ENCODE data around the gene OSMR. TPM values are rescaled to one million over a fixed set of nuclear protein-coding genes. Genes with fewer than 3 reads are reported as not detected.

The OSMR gene
- 0.82 TPM for total RNA-seq

GRCh38 chr5:38845526-38846378 is at the start of gene OSMR:
OSMR (plus strand) TSS chr5:38846012; CDS start chr5:38869045, 23,033 bp downstream.
- FAIRE-seq (no peak), DNase-seq (ENCODE audit: low spot score in 2 of 2) (peak; percentile 78 to 83)

- no peak for DNase-seq (ENCODE audit: low spot score in 2 of 2)
- FAIRE-seq: no peak
Observed at GRCh38 chr5:38796742-38797108, 49.1 kb upstream of the OSMR start.

- FAIRE-seq: no peak
- no peak for DNase-seq (ENCODE audit: low spot score in 2 of 2)
Observed at GRCh38 chr5:38797838-38798237, 48.0 kb upstream of the OSMR start.

GRCh38 chr5:38799556-38800377 is 46.0 kb upstream of the OSMR start:
- no peak for FAIRE-seq

GRCh38 chr5:38800515-38800914 is 45.3 kb upstream of the OSMR start:
- FAIRE-seq (no peak), DNase-seq (ENCODE audit: low spot score in 2 of 2) (no peak)

More at GRCh38 chr5:38799556-38800377, 46.0 kb upstream of the OSMR start:
- no peak for DNase-seq (ENCODE audit: low spot score in 2 of 2)

- FAIRE-seq: no peak
- DNase-seq (ENCODE audit: low spot score in 2 of 2): no peak
Observed at GRCh38 chr5:38802125-38802524, 43.7 kb upstream of the OSMR start.

GRCh38 chr5:38803246-38803645 is 42.6 kb upstream of the OSMR start:
- DNase-seq (ENCODE audit: low spot score in 2 of 2) (no peak), FAIRE-seq (no peak)

GRCh38 chr5:38806775-38807258 is 39.0 kb upstream of the OSMR start:
- DNase-seq (ENCODE audit: low spot score in 2 of 2): no peak
- no peak for FAIRE-seq

GRCh38 chr5:38807570-38808483 is 38.0 kb upstream of the OSMR start:
- FAIRE-seq: no peak
- DNase-seq (ENCODE audit: low spot score in 2 of 2): no peak

- DNase-seq (ENCODE audit: low spot score in 2 of 2): no peak
- no peak for FAIRE-seq
Observed at GRCh38 chr5:38808666-38809343, 37.0 kb upstream of the OSMR start.

- DNase-seq (ENCODE audit: low spot score in 2 of 2) (peak; percentile 55 to 78), FAIRE-seq (peak; percentile 54)
Observed at GRCh38 chr5:38809388-38810359, 36.1 kb upstream of the OSMR start.

- no peak for FAIRE-seq
- no peak for DNase-seq (ENCODE audit: low spot score in 2 of 2)
Observed at GRCh38 chr5:38814879-38815278, 30.9 kb upstream of the OSMR start.

- DNase-seq (ENCODE audit: low spot score in 2 of 2): no peak
- no peak for FAIRE-seq
Observed at GRCh38 chr5:38816083-38817030, 29.5 kb upstream of the OSMR start.

GRCh38 chr5:38821679-38822078 is 24.1 kb upstream of the OSMR start:
- DNase-seq (ENCODE audit: low spot score in 2 of 2) (no peak), FAIRE-seq (no peak)

GRCh38 chr5:38823503-38823902 is 22.3 kb upstream of the OSMR start:
- FAIRE-seq (no peak), DNase-seq (ENCODE audit: low spot score in 2 of 2) (no peak)

- no peak for FAIRE-seq
Observed at GRCh38 chr5:38824821-38825220, 21.0 kb upstream of the OSMR start.

GRCh38 chr5:38825494-38825893 is 20.3 kb upstream of the OSMR start:
- no peak for FAIRE-seq
- DNase-seq (ENCODE audit: low spot score in 2 of 2): no peak

More at GRCh38 chr5:38824821-38825220, 21.0 kb upstream of the OSMR start:
- no peak for DNase-seq (ENCODE audit: low spot score in 2 of 2)

Measured in frontal cortex (tissue), 4 donors.